HG02840 (cell line): ENCODE data around the gene CAPN8.

Source experiments
- ATAC-seq: cut with Tn5 transposase; IDR thresholded peaks from one replicate; pipeline ENCODE4 v1.9.1; 2021; ENCODE audit warnings: mild to moderate bottlenecking, moderate library complexity, moderate number of reproducible peaks; ENCODE audit not compliant: unreplicated experiment, low FRiP score

CAPN8 gene

GRCh38 chr1:223657978-223658377, 7.5 kb downstream of the CAPN8 start:
- no peak for ATAC-seq

- no peak for ATAC-seq
Observed at GRCh38 chr1:223654083-223654482, 11.4 kb downstream of the CAPN8 start.

GRCh38 chr1:223653431-223653830, 12.1 kb downstream of the CAPN8 start:
- ATAC-seq = no peak

- ATAC-seq = no peak
Observed at GRCh38 chr1:223653015-223653414, 12.5 kb downstream of the CAPN8 start.

GRCh38 chr1:223652436-223652941, 13.0 kb downstream of the CAPN8 start:
- ATAC-seq = no peak

GRCh38 chr1:223651291-223651991, 14.1 kb downstream of the CAPN8 start:
- no peak for ATAC-seq

- no peak for ATAC-seq
Observed at GRCh38 chr1:223650465-223650864, 15.0 kb downstream of the CAPN8 start.

- ATAC-seq = no peak
Observed at GRCh38 chr1:223649222-223649621, 16.3 kb downstream of the CAPN8 start.

GRCh38 chr1:223647249-223647648, 18.3 kb downstream of the CAPN8 start:
- no peak for ATAC-seq

- no peak for ATAC-seq
Observed at GRCh38 chr1:223645903-223646302, 19.6 kb downstream of the CAPN8 start.

- no peak for ATAC-seq
Observed at GRCh38 chr1:223642237-223642636, 23.3 kb downstream of the CAPN8 start.

GRCh38 chr1:223641523-223642039, 23.9 kb downstream of the CAPN8 start:
- no peak for ATAC-seq

- ATAC-seq = no peak
Observed at GRCh38 chr1:223639331-223639749, 26.2 kb downstream of the CAPN8 start.

GRCh38 chr1:223635236-223635635, 30.3 kb downstream of the CAPN8 start:
- ATAC-seq = no peak

- no peak for ATAC-seq
Observed at GRCh38 chr1:223634423-223634822, 31.1 kb downstream of the CAPN8 start.

- ATAC-seq = no peak
Observed at GRCh38 chr1:223631956-223632355, 33.5 kb downstream of the CAPN8 start.

- ATAC-seq = no peak
Observed at GRCh38 chr1:223631473-223631872, 34.0 kb downstream of the CAPN8 start.

- no peak for ATAC-seq
Observed at GRCh38 chr1:223629126-223629457, 36.4 kb downstream of the CAPN8 start.

GRCh38 chr1:223628233-223629125, 37.0 kb downstream of the CAPN8 start:
- no peak for ATAC-seq

- ATAC-seq = no peak
Observed at GRCh38 chr1:223622132-223622842, 43.2 kb downstream of the CAPN8 start.

- peak; percentile 66 for ATAC-seq
Observed at GRCh38 chr1:223621312-223621734, 44.2 kb downstream of the CAPN8 start.
